ENCODE data around the gene SERPINA1. TPM values are rescaled to one million over a fixed set of nuclear protein-coding genes. Genes with fewer than 3 reads are reported as not detected.

The SERPINA1 gene
- total RNA-seq, 1 donor from 2014 or later, result 6.1 TPM

DNA sequence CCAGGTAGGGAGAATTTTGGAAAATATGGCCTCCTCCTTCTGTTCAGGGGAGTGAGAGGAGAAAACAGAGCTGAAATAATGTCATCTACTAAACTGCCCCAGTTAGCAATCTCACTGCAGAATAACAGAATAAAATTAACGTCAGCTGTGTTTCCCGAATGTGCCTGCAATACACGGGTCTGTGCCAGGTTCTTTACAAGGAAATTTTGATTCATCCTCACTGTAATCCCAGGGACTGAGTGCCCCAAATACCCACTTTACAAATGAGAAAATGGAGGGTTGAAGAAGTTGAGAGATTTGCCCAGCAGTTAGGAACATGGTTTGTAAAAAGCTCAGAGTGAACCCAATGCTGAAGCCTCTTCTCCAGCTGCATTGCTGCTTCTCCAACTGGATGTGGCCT, 44.0 kb downstream of the SERPINA1 start:
- no peaks in the 10 kb centered on the region for H3K27me3 ChIP-seq
- intact Hi-C loops (cut with DNase I), result no loop called here
- H3K27ac ChIP-seq, result peak overlapping the region; percentile 81
- TF ChIP-seq, protein P1, sequence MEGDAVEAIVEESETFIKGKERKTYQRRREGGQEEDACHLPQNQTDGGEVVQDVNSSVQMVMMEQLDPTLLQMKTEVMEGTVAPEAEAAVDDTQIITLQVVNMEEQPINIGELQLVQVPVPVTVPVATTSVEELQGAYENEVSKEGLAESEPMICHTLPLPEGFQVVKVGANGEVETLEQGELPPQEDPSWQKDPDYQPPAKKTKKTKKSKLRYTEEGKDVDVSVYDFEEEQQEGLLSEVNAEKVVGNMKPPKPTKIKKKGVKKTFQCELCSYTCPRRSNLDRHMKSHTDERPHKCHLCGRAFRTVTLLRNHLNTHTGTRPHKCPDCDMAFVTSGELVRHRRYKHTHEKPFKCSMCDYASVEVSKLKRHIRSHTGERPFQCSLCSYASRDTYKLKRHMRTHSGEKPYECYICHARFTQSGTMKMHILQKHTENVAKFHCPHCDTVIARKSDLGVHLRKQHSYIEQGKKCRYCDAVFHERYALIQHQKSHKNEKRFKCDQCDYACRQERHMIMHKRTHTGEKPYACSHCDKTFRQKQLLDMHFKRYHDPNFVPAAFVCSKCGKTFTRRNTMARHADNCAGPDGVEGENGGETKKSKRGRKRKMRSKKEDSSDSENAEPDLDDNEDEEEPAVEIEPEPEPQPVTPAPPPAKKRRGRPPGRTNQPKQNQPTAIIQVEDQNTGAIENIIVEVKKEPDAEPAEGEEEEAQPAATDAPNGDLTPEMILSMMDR (IDR thresholded peaks at IDR 0.05), result no peak
- TF ChIP-seq POLR2AphosphoS5 (IDR thresholded peaks at IDR 0.05; ENCODE audit: insufficient read depth in 1 of 2, low read depth in 1 of 2) (no peak), POLR2A (IDR thresholded peaks at IDR 0.05) (no peak)
- peaks cover 32% of the 10 kb centered on the region for H3K4me1 ChIP-seq
- H3K9me3 ChIP-seq, result no peaks in the 10 kb centered on the region
- H3K4me3 ChIP-seq, result no peak overlapping the region
- H3K36me3 ChIP-seq, result no peaks in the 10 kb centered on the region
- DNase-seq (ENCODE audit: extremely low spot score in 2 of 2), result no peak

GRCh38 chr14:94343238-94344005, 45.0 kb downstream of the SERPINA1 start:
- Histone ChIP-seq H3K4me1 (peaks cover 32% of the 10 kb centered on the region), H3K4me3 (no peak overlapping the region), H3K27ac (peak overlapping the region; percentile 81), H3K27me3 (no peaks in the 10 kb centered on the region), H3K36me3 (no peaks in the 10 kb centered on the region), H3K9me3 (no peaks in the 10 kb centered on the region)
- intact Hi-C loops (cut with DNase I), result no loop called here
- no peak for TF ChIP-seq POLR2AphosphoS5 (IDR thresholded peaks at IDR 0.05; ENCODE audit: insufficient read depth in 1 of 2, low read depth in 1 of 2)
- no peak for TF ChIP-seq POLR2A (IDR thresholded peaks at IDR 0.05)
- TF ChIP-seq, protein P1 (IDR thresholded peaks at IDR 0.05), result no peak
- DNase-seq (ENCODE audit: extremely low spot score in 2 of 2), result no peak

GRCh38 chr14:94342334-94342934, 46.0 kb downstream of the SERPINA1 start:
- Histone ChIP-seq H3K27me3 (no peaks in the 10 kb centered on the region), H3K9me3 (no peaks in the 10 kb centered on the region), H3K4me3 (no peak overlapping the region), H3K27ac (peak overlapping the region; percentile 81), H3K4me1 (peaks cover 32% of the 10 kb centered on the region), H3K36me3 (no peaks in the 10 kb centered on the region)
- TF ChIP-seq POLR2AphosphoS5 (IDR thresholded peaks at IDR 0.05; ENCODE audit: insufficient read depth in 1 of 2, low read depth in 1 of 2), result peak; percentile 24 to 82
- TF ChIP-seq, protein P1 (IDR thresholded peaks at IDR 0.05), result no peak
- intact Hi-C loops (cut with DNase I), result no loop called here
- DNase-seq (ENCODE audit: extremely low spot score in 2 of 2), result no peak

DNA sequence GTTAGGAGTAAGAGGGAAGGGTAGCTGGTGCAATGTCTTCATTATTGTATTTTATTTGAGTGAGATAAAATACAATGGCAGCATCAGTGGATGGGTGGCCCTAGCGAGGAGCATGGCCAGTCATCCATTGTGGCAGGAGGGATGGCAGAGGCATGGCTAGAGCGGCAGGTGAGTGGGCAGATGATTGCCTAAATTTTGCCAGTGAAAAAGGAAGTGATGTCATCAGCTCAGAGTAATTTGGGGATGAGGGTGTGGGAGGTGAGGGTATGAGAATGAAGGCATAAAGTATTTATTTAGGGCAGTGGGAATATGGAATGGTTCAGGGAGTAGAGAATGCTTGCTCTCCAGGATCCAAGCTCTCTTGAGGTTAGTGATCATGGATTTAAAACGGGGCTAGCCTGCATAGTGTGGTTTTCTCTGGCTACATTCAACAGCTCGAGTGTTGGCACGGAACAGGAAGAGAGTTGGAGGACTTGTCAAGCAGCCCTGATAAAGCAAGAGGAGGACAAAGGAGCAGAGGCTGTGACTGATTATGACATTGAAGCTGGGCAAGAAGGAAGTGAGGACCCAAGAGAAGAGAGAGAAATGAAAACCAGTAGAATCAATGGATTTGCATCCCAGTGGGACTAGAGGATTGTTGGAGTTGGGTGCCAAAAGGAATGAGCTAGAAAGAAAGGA, 46.6 kb downstream of the SERPINA1 start:
- TF ChIP-seq POLR2AphosphoS5 (IDR thresholded peaks at IDR 0.05; ENCODE audit: insufficient read depth in 1 of 2, low read depth in 1 of 2) (no peak), POLR2A (IDR thresholded peaks at IDR 0.05) (no peak)
- TF ChIP-seq, protein P1 (IDR thresholded peaks at IDR 0.05), result no peak
- intact Hi-C loops (cut with DNase I), result no loop called here
- Histone ChIP-seq H3K4me3 (no peak overlapping the region), H3K27ac (peak overlapping the region; percentile 81), H3K36me3 (no peaks in the 10 kb centered on the region), H3K4me1 (peaks cover 32% of the 10 kb centered on the region), H3K9me3 (no peaks in the 10 kb centered on the region), H3K27me3 (no peaks in the 10 kb centered on the region)
- no peak for DNase-seq (ENCODE audit: extremely low spot score in 2 of 2)

Data from vagina (tissue), 2 donors.